GM23338 (cell line): ENCODE results near the gene STAMBPL1. TPM values are rescaled to one million over a fixed set of nuclear protein-coding genes. Genes with fewer than 3 reads are reported as not detected.

ENCODE experiments used
- ATAC-seq: fragments of 200-7000 bp; cut with Tn5 transposase; 3 replicates; pipeline ENCODE4 v1.9.1; 2020
- DNase-seq: peaks from one replicate; pipeline ENCODE4 v3.0.0-alpha.2; 2015; ENCODE audit warnings: low spot score
- H2AFZ ChIP-seq: fragments of 200-600 bp; sonication (generic); 2 replicates; pipeline ENCODE4 v1.8.0; 2016; ENCODE audit warnings: antibody characterized with exemption, mild to moderate bottlenecking, moderate library complexity
- H3F3A ChIP-seq: fragments of 200-600 bp; sonication (generic); replicated peaks from 2 replicates; pipeline ENCODE4 v1.8.0; 2017; ENCODE audit warnings: antibody characterized with exemption, mixed run types, low read depth
- H3K27ac ChIP-seq: fragments of 200-600 bp; sonication (generic); 2 replicates; pipeline ENCODE4 v1.6.1; 2016; ENCODE audit warnings: low read depth
- H3K27me3 ChIP-seq: fragments of 200-600 bp; sonication (generic); 2 replicates; pipeline ENCODE4 v1.8.0; 2016; ENCODE audit warnings: mild to moderate bottlenecking, mixed run types, moderate library complexity; ENCODE audit not compliant: insufficient read depth
- H3K36me3 ChIP-seq: fragments of 200-600 bp; sonication (generic); 2 replicates; pipeline ENCODE4 v1.8.0; 2016; ENCODE audit warnings: mild to moderate bottlenecking; ENCODE audit not compliant: insufficient read depth
- H3K4me1 ChIP-seq: fragments of 200-600 bp; sonication (generic); 2 replicates; pipeline ENCODE4 v1.8.0; 2016; ENCODE audit warnings: mild to moderate bottlenecking, moderate library complexity; ENCODE audit not compliant: insufficient read depth
- H3K4me2 ChIP-seq: fragments of 200-600 bp; sonication (generic); 2 replicates; pipeline ENCODE4 v1.7.1; 2017; ENCODE audit warnings: mixed run types
- H3K4me3 ChIP-seq: fragments of 200-600 bp; sonication (generic); 2 replicates; pipeline ENCODE4 v1.6.1; 2016; ENCODE audit warnings: mixed run types
- H3K79me2 ChIP-seq: fragments of 200-600 bp; sonication (generic); replicated peaks from 2 replicates; pipeline ENCODE4 v1.8.0; 2017; ENCODE audit warnings: mild to moderate bottlenecking; ENCODE audit not compliant: insufficient read depth
- H3K9me2 ChIP-seq: fragments of 200-600 bp; sonication (generic); 2 replicates; pipeline ENCODE4 v1.8.0; 2017; ENCODE audit not compliant: insufficient read depth
- H4K20me1 ChIP-seq: fragments of 200-600 bp; sonication (generic); replicated peaks from 2 replicates; pipeline ENCODE4 v1.8.0; 2017; ENCODE audit warnings: mild to moderate bottlenecking; ENCODE audit not compliant: insufficient read depth
- H3K27ac Mint-ChIP-seq: 2 replicates; pipeline ENCODE4 v1.8.0; 2020; ENCODE audit warnings: inconsistent platforms, mild to moderate bottlenecking, moderate library complexity, mixed read lengths
- H3K27me3 Mint-ChIP-seq: 3 replicates; pipeline ENCODE4 v1.8.0; 2022; ENCODE audit warnings: low read depth, mild to moderate bottlenecking, moderate library complexity, mixed read lengths, inconsistent platforms; ENCODE audit not compliant: insufficient read depth, poor library complexity
- H3K36me3 Mint-ChIP-seq: 3 replicates; pipeline ENCODE4 v1.8.0; 2021; ENCODE audit warnings: low read depth, mild to moderate bottlenecking, inconsistent platforms, moderate library complexity, mixed read lengths
- H3K4me1 Mint-ChIP-seq: 3 replicates; pipeline ENCODE4 v1.8.0; 2020; ENCODE audit warnings: mild to moderate bottlenecking, inconsistent platforms, mixed read lengths
- H3K4me3 Mint-ChIP-seq: 3 replicates; pipeline ENCODE4 v1.8.0; 2021; ENCODE audit warnings: moderate library complexity, mild to moderate bottlenecking, inconsistent platforms, mixed read lengths
- H3K9me3 Mint-ChIP-seq: 3 replicates; pipeline ENCODE4 v1.8.0; 2020; ENCODE audit warnings: moderate library complexity, mild to moderate bottlenecking, inconsistent platforms, mixed read lengths
- CREB1 ChIP-seq: fragments of 250-450 bp; sonication (Bioruptor Pico); IDR thresholded peaks from 2 replicates; pipeline ENCODE4 v1.5.0; 2020; ENCODE audit warnings: low read depth, mild to moderate bottlenecking, moderate library complexity
- EZH2 ChIP-seq: fragments of 200-600 bp; sonication (generic); IDR thresholded peaks from one replicate; pipeline ENCODE4 v1.8.0; 2017; ENCODE audit warnings: antibody characterized with exemption, mild to moderate bottlenecking, low read depth; ENCODE audit not compliant: unreplicated experiment
- EZH2phosphoT487 ChIP-seq: fragments of 200-600 bp; sonication (generic); IDR thresholded peaks from one replicate; pipeline ENCODE4 v1.8.1; 2018; ENCODE audit warnings: antibody characterized with exemption; ENCODE audit not compliant: unreplicated experiment
- JUNB ChIP-seq: IDR thresholded peaks from one replicate; pipeline ENCODE4 v1.6.1; 2016; ENCODE audit warnings: antibody characterized with exemption; ENCODE audit not compliant: unreplicated experiment
- NANOG ChIP-seq: IDR thresholded peaks from 2 replicates; pipeline ENCODE4 v1.6.1; 2016; ENCODE audit warnings: antibody characterized with exemption, borderline replicate concordance
- POLR2AphosphoS5 ChIP-seq: IDR thresholded peaks from 2 replicates; pipeline ENCODE4 v1.6.1; 2016; ENCODE audit warnings: antibody characterized with exemption, low read depth
- STAT1 ChIP-seq: IDR thresholded peaks from one replicate; pipeline ENCODE4 v1.6.1; 2016; ENCODE audit warnings: antibody characterized with exemption; ENCODE audit not compliant: unreplicated experiment
- ZNF114 ChIP-seq: fragments of 250-450 bp; sonication (Bioruptor Pico); IDR thresholded peaks from 2 replicates; pipeline ENCODE4 v1.5.0; 2020; ENCODE audit warnings: mild to moderate bottlenecking, moderate library complexity
- ZNF331 ChIP-seq: fragments of 250-450 bp; sonication (Bioruptor Pico); IDR thresholded peaks from 2 replicates; pipeline ENCODE4 v1.5.0; 2020; ENCODE audit warnings: low read depth, mild to moderate bottlenecking, moderate library complexity
- polyA plus RNA-seq: library from polyadenylated mRNA; unstranded; fragments of >200 nt; fragmentation: Nextera tagmentation; extraction: Ambion mirVana; gene quantifications from 2 replicates; pipeline ENCODE4 v1.2.1, GENCODE V29; 2016
- total RNA-seq: library from RNA; depleted of rRNA; stranded (reverse); fragments of >200 nt; shearing (Covaris generic); gene quantifications from 2 replicates; pipeline ENCODE4 v1.2.3, GENCODE V29; 2014
- TF ChIP-seq, protein P1 (sequence below), 2 experiments: fragments of 200-600 bp in 1 of 2; sonication (generic) in 1 of 2; conservative IDR thresholded peaks; 2 replicates each; pipeline versions ENCODE4 v1.5.1 to v1.6.1; 2016 to 2017; ENCODE audit warnings: antibody characterized with exemption in 2 of 2, low read depth in 2 of 2, mild to moderate bottlenecking in 2 of 2, moderate library complexity in 1 of 2
- TF ChIP-seq, protein P2 (sequence below): fragments of 250-450 bp; sonication (Bioruptor Pico); IDR thresholded peaks from 2 replicates; pipeline ENCODE4 v1.5.0; 2020; ENCODE audit warnings: mild to moderate bottlenecking, moderate library complexity
- TF ChIP-seq, protein P3 (sequence below): IDR thresholded peaks from 2 replicates; pipeline ENCODE4 v1.6.1; 2016; ENCODE audit warnings: antibody characterized with exemption
- TF ChIP-seq, protein P4 (sequence below): IDR thresholded peaks from one replicate; pipeline ENCODE4 v1.6.1; 2018; ENCODE audit warnings: antibody characterized with exemption; ENCODE audit not compliant: unreplicated experiment

Gene STAMBPL1
- total and polyA plus RNA-seq, 2 experiments from 2014 or later = 2.5 to 11.5 TPM

DNA sequence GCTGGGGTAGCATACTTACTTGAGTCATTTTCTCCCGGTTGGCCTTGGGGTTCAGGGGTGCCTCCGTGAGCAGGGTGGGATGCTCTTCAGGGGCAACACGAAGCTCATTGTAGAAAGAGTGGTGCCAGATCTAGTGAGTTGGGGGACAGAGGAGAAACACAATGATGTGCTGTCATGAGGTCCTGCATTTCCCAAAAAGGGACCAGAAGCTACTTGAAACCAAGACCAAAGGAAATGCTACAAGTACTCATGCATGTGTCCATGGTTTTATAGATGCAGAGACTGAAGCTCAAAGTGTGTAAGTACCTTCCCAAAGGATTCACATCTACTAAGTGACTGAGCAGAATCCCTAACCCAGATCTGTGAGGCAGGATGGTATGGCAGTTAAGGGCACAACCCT lies 63.7 kb downstream of the STAMBPL1 start:
- H3K4me3 ChIP-seq = no peak overlapping the region
- Mint-ChIP-seq H3K9me3 (no peaks in the 10 kb centered on the region), H3K27me3 (peaks cover 3% of the 10 kb centered on the region), H3K36me3 (no peaks in the 10 kb centered on the region), H3K4me3 (no peak overlapping the region), H3K27ac (no peak overlapping the region), H3K4me1 (no peaks in the 10 kb centered on the region)
- H3K27me3 ChIP-seq = no peaks in the 10 kb centered on the region
- H3K27ac ChIP-seq = no peak overlapping the region
- H3F3A ChIP-seq = no peaks in the 10 kb centered on the region
- no peaks in the 10 kb centered on the region for H4K20me1 ChIP-seq
- ATAC-seq (no peak), DNase-seq (no peak)
- no peak for TF ChIP-seq EZH2
- TF ChIP-seq, protein P1, sequence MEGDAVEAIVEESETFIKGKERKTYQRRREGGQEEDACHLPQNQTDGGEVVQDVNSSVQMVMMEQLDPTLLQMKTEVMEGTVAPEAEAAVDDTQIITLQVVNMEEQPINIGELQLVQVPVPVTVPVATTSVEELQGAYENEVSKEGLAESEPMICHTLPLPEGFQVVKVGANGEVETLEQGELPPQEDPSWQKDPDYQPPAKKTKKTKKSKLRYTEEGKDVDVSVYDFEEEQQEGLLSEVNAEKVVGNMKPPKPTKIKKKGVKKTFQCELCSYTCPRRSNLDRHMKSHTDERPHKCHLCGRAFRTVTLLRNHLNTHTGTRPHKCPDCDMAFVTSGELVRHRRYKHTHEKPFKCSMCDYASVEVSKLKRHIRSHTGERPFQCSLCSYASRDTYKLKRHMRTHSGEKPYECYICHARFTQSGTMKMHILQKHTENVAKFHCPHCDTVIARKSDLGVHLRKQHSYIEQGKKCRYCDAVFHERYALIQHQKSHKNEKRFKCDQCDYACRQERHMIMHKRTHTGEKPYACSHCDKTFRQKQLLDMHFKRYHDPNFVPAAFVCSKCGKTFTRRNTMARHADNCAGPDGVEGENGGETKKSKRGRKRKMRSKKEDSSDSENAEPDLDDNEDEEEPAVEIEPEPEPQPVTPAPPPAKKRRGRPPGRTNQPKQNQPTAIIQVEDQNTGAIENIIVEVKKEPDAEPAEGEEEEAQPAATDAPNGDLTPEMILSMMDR (conservative IDR thresholded peaks at IDR 0.05; ENCODE audit: low read depth in 2 of 2) = no peak
- TF ChIP-seq EZH2phosphoT487 = no peak
- TF ChIP-seq ZNF114 (CRISPR knock-in tag) = no peak
- TF ChIP-seq POLR2AphosphoS5 = no peak
- no peak for TF ChIP-seq NANOG
- TF ChIP-seq CREB1 = no peak
- no peak for TF ChIP-seq JUNB
- no peak for TF ChIP-seq ZNF331 (CRISPR knock-in tag)
- TF ChIP-seq, protein P2, sequence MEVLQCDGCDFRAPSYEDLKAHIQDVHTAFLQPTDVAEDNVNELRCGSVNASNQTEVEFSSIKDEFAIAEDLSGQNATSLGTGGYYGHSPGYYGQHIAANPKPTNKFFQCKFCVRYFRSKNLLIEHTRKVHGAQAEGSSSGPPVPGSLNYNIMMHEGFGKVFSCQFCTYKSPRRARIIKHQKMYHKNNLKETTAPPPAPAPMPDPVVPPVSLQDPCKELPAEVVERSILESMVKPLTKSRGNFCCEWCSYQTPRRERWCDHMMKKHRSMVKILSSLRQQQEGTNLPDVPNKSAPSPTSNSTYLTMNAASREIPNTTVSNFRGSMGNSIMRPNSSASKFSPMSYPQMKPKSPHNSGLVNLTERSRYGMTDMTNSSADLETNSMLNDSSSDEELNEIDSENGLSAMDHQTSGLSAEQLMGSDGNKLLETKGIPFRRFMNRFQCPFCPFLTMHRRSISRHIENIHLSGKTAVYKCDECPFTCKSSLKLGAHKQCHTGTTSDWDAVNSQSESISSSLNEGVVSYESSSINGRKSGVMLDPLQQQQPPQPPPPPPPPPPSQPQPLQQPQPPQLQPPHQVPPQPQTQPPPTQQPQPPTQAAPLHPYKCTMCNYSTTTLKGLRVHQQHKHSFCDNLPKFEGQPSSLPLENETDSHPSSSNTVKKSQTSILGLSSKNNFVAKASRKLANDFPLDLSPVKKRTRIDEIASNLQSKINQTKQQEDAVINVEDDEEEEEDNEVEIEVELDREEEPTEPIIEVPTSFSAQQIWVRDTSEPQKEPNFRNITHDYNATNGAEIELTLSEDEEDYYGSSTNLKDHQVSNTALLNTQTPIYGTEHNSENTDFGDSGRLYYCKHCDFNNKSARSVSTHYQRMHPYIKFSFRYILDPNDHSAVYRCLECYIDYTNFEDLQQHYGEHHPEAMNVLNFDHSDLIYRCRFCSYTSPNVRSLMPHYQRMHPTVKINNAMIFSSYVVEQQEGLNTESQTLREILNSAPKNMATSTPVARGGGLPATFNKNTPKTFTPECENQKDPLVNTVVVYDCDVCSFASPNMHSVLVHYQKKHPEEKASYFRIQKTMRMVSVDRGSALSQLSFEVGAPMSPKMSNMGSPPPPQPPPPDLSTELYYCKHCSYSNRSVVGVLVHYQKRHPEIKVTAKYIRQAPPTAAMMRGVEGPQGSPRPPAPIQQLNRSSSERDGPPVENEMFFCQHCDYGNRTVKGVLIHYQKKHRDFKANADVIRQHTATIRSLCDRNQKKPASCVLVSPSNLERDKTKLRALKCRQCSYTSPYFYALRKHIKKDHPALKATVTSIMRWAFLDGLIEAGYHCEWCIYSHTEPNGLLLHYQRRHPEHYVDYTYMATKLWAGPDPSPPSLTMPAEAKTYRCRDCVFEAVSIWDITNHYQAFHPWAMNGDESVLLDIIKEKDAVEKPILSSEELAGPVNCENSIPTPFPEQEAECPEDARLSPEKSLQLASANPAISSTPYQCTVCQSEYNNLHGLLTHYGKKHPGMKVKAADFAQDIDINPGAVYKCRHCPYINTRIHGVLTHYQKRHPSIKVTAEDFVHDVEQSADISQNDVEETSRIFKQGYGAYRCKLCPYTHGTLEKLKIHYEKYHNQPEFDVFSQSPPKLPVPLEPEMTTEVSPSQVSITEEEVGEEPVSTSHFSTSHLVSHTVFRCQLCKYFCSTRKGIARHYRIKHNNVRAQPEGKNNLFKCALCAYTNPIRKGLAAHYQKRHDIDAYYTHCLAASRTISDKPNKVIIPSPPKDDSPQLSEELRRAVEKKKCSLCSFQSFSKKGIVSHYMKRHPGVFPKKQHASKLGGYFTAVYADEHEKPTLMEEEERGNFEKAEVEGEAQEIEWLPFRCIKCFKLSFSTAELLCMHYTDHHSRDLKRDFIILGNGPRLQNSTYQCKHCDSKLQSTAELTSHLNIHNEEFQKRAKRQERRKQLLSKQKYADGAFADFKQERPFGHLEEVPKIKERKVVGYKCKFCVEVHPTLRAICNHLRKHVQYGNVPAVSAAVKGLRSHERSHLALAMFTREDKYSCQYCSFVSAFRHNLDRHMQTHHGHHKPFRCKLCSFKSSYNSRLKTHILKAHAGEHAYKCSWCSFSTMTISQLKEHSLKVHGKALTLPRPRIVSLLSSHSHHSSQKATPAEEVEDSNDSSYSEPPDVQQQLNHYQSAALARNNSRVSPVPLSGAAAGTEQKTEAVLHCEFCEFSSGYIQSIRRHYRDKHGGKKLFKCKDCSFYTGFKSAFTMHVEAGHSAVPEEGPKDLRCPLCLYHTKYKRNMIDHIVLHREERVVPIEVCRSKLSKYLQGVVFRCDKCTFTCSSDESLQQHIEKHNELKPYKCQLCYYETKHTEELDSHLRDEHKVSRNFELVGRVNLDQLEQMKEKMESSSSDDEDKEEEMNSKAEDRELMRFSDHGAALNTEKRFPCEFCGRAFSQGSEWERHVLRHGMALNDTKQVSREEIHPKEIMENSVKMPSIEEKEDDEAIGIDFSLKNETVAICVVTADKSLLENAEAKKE (CRISPR knock-in tag) = no peak
- TF ChIP-seq, protein P3, sequence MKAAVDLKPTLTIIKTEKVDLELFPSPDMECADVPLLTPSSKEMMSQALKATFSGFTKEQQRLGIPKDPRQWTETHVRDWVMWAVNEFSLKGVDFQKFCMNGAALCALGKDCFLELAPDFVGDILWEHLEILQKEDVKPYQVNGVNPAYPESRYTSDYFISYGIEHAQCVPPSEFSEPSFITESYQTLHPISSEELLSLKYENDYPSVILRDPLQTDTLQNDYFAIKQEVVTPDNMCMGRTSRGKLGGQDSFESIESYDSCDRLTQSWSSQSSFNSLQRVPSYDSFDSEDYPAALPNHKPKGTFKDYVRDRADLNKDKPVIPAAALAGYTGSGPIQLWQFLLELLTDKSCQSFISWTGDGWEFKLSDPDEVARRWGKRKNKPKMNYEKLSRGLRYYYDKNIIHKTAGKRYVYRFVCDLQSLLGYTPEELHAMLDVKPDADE = no peak
- TF ChIP-seq, protein P4, sequence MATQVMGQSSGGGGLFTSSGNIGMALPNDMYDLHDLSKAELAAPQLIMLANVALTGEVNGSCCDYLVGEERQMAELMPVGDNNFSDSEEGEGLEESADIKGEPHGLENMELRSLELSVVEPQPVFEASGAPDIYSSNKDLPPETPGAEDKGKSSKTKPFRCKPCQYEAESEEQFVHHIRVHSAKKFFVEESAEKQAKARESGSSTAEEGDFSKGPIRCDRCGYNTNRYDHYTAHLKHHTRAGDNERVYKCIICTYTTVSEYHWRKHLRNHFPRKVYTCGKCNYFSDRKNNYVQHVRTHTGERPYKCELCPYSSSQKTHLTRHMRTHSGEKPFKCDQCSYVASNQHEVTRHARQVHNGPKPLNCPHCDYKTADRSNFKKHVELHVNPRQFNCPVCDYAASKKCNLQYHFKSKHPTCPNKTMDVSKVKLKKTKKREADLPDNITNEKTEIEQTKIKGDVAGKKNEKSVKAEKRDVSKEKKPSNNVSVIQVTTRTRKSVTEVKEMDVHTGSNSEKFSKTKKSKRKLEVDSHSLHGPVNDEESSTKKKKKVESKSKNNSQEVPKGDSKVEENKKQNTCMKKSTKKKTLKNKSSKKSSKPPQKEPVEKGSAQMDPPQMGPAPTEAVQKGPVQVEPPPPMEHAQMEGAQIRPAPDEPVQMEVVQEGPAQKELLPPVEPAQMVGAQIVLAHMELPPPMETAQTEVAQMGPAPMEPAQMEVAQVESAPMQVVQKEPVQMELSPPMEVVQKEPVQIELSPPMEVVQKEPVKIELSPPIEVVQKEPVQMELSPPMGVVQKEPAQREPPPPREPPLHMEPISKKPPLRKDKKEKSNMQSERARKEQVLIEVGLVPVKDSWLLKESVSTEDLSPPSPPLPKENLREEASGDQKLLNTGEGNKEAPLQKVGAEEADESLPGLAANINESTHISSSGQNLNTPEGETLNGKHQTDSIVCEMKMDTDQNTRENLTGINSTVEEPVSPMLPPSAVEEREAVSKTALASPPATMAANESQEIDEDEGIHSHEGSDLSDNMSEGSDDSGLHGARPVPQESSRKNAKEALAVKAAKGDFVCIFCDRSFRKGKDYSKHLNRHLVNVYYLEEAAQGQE = no peak
- TF ChIP-seq STAT1 = no peak
- H2AFZ ChIP-seq = no peak overlapping the region
- H3K4me2 ChIP-seq = no peak overlapping the region
- H3K36me3 ChIP-seq = no peaks in the 10 kb centered on the region
- no peaks in the 10 kb centered on the region for H3K79me2 ChIP-seq
- no peaks in the 10 kb centered on the region for H3K4me1 ChIP-seq
- H3K9me2 ChIP-seq = no peaks in the 10 kb centered on the region
